Retinal pigment epithelial cell (primary cell): ENCODE data around the gene CDKN2A.

Experiments used
- DNase-seq: peaks from one replicate; pipeline ENCODE4 v3.0.0-alpha.2; 2010; ENCODE audit warnings: low read depth
- H3K4me3 ChIP-seq: 2 replicates; pipeline ENCODE4 v1.5.1; 2011; ENCODE audit warnings: mild to moderate bottlenecking, low read length, control low read depth, moderate library complexity
- TF ChIP-seq, protein P1 (sequence below): conservative IDR thresholded peaks from 2 replicates; pipeline ENCODE4 v1.5.1; 2011; ENCODE audit warnings: low read depth, low read length, control low read depth, inconsistent platforms

The CDKN2A gene

GRCh38 chr9:22008384-22008716, 14.2 kb upstream of the CDKN2A start:
- TF ChIP-seq, protein P1, sequence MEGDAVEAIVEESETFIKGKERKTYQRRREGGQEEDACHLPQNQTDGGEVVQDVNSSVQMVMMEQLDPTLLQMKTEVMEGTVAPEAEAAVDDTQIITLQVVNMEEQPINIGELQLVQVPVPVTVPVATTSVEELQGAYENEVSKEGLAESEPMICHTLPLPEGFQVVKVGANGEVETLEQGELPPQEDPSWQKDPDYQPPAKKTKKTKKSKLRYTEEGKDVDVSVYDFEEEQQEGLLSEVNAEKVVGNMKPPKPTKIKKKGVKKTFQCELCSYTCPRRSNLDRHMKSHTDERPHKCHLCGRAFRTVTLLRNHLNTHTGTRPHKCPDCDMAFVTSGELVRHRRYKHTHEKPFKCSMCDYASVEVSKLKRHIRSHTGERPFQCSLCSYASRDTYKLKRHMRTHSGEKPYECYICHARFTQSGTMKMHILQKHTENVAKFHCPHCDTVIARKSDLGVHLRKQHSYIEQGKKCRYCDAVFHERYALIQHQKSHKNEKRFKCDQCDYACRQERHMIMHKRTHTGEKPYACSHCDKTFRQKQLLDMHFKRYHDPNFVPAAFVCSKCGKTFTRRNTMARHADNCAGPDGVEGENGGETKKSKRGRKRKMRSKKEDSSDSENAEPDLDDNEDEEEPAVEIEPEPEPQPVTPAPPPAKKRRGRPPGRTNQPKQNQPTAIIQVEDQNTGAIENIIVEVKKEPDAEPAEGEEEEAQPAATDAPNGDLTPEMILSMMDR: no peak
- no peak for DNase-seq
- H3K4me3 ChIP-seq: peak overlapping the region; percentile 74

- no peak for DNase-seq
- TF ChIP-seq, protein P1: no peak
- H3K4me3 ChIP-seq: peak overlapping the region; percentile 74
Observed at GRCh38 chr9:22005702-22006606, 11.8 kb upstream of the CDKN2A start.

DNA sequence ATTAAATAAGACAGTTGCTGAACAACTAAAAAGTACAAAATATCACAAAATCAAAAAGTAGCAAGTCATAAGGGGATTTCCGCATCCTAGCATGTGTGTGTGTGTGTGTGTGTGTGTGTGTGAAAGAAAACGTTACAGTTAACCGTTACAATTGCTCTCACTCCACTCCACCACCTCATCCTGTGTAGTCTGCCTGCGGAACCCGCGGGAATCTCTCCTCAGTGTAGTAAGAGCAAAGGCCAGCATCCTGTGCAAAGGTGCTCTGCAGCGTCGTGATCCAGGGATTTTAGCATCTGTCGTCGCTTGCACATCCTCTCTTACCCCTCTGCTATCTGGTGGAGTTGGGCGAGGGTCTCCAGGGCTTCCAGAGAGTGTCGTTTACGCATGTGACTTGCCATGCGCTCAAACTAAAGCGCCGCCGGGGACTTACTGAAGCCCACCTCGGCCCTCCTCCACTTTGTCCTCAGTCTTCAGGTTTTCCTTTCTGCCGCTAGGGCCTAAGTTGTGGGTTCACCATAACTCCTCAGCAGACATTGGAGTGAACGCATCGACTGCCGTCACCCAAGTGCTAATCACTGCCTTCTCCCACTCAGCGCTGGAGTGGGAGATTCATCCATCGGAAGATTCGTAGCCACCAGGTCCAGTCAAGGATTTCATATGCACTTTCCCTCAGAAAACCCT, 11.0 kb upstream of the CDKN2A start:
- DNase-seq: no peak
- peak overlapping the region; percentile 74 for H3K4me3 ChIP-seq
- TF ChIP-seq, protein P1: peak; percentile 32

DNA sequence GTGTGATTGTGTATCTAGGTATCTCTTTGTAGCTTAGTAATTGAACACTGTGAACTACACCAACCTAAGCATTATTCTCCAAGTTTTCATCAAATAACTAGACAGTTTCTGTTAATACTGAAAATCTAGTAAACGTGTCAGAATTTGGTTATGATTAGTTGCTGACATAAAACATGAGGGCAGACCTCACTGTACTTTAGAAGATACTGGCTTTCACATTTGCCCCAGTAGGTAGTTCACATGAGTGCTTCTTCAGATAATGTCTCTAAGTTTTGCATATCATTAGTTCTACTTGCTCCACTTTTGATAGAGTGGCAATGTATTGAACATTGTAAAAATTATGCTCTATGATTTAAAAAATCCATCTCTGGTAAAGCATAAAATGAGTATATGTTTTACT, 7.8 kb upstream of the CDKN2A start:
- TF ChIP-seq, protein P1: no peak
- H3K4me3 ChIP-seq: no peak overlapping the region
- DNase-seq: no peak

GRCh38 chr9:21998026-21998425, 3.8 kb upstream of the CDKN2A start:
- DNase-seq: no peak
- H3K4me3 ChIP-seq: no peak overlapping the region
- TF ChIP-seq, protein P1: no peak

GRCh38 chr9:21997480-21997879, 3.3 kb upstream of the CDKN2A start:
- no peak for DNase-seq
- H3K4me3 ChIP-seq: no peak overlapping the region
- TF ChIP-seq, protein P1: no peak
